ENCODE measurements around the gene ATP2B3. TPM values are rescaled to one million over a fixed set of nuclear protein-coding genes. Genes with fewer than 3 reads are reported as not detected.

The ATP2B3 gene
- total RNA-seq, 4 donors from 2014 or later: 0.09 to 3.5 TPM; not detected in 2

GRCh38 chrX:153595859-153596857 lies 78.7 kb downstream of the ATP2B3 start:
- no peak for TF ChIP-seq CTCF (IDR thresholded peaks at IDR 0.05)
- Histone ChIP-seq H3K27me3 (no peaks in the 10 kb centered on the region), H3K4me1 (no peaks in the 10 kb centered on the region), H3K36me3 (no peaks in the 10 kb centered on the region), H3K27ac (no peak overlapping the region), H3K4me3 (no peak overlapping the region), H3K9me3 (no peaks in the 10 kb centered on the region)
- no peak for DNase-seq
- intact Hi-C loops (cut with DNase I; ENCODE audit: low total_unique reads): no loop called here

- no peaks in the 10 kb centered on the region for H3K9me3 ChIP-seq
- no peak for DNase-seq
- intact Hi-C loops (cut with DNase I; ENCODE audit: low total_unique reads): no loop called here
- no peaks in the 10 kb centered on the region for H3K27me3 ChIP-seq
- H3K4me1 ChIP-seq: no peaks in the 10 kb centered on the region
- no peak overlapping the region for H3K4me3 ChIP-seq
- TF ChIP-seq POLR2A (IDR thresholded peaks at IDR 0.05): no peak
- H3K27ac ChIP-seq: no peak overlapping the region
- no peaks in the 10 kb centered on the region for H3K36me3 ChIP-seq
These were observed 79.7 kb downstream of the ATP2B3 start for GRCh38 chrX:153596981-153597750.

GRCh38 chrX:153598541-153599191 lies 81.2 kb downstream of the ATP2B3 start, which contains the start of gene CCNQ:
CCNQ (minus strand) TSS chrX:153599139; CDS start chrX:153599073, 66 bp downstream.
- H3K4me1 ChIP-seq: no peaks in the 10 kb centered on the region
- DNase-seq: no peak
- TF ChIP-seq POLR2A (IDR thresholded peaks at IDR 0.05): peak in 1 of 2 donors; percentile 20
- TF ChIP-seq CTCF (IDR thresholded peaks at IDR 0.05): no peak
- no peaks in the 10 kb centered on the region for H3K27me3 ChIP-seq
- H3K36me3 ChIP-seq: no peaks in the 10 kb centered on the region
- peak within 1 kb of the TSS; percentile 61 to 74 for H3K4me3 ChIP-seq
- intact Hi-C loops (cut with DNase I; ENCODE audit: low total_unique reads): no loop called here
- peak within 1 kb of the TSS; percentile 55 to 80 for H3K27ac ChIP-seq
- H3K9me3 ChIP-seq: no peaks in the 10 kb centered on the region

- TF ChIP-seq POLR2A (IDR thresholded peaks at IDR 0.05): peak in 1 of 2 donors; percentile 23
- no peak for TF ChIP-seq CTCF (IDR thresholded peaks at IDR 0.05)
These were observed 82.0 kb downstream of the ATP2B3 start for GRCh38 chrX:153599192-153600031.

GRCh38 chrX:153600032-153600373 lies 82.6 kb downstream of the ATP2B3 start:
- Histone ChIP-seq H3K27me3 (no peaks in the 10 kb centered on the region), H3K27ac (no peak overlapping the region), H3K4me3 (peak overlapping the region; percentile 61 to 66), H3K36me3 (no peaks in the 10 kb centered on the region), H3K4me1 (no peaks in the 10 kb centered on the region), H3K9me3 (no peaks in the 10 kb centered on the region)
- intact Hi-C loops (cut with DNase I; ENCODE audit: low total_unique reads): no loop called here
- no peak for DNase-seq
- TF ChIP-seq CTCF (IDR thresholded peaks at IDR 0.05) (no peak), POLR2A (IDR thresholded peaks at IDR 0.05) (no peak)

More at GRCh38 chrX:153599192-153600031, 82.0 kb downstream of the ATP2B3 start:
- H3K36me3 ChIP-seq: no peaks in the 10 kb centered on the region
- H3K27ac ChIP-seq: peak overlapping the region; percentile 55 to 80
- peak overlapping the region; percentile 61 to 66 for H3K4me3 ChIP-seq
- no peaks in the 10 kb centered on the region for H3K9me3 ChIP-seq
- no peaks in the 10 kb centered on the region for H3K27me3 ChIP-seq
- DNase-seq: peak; percentile 86 to 88
- H3K4me1 ChIP-seq: no peaks in the 10 kb centered on the region
- intact Hi-C loops (cut with DNase I; ENCODE audit: low total_unique reads): no loop called here
